ENCODE results near the gene SGPP1. TPM values are rescaled to one million over a fixed set of nuclear protein-coding genes. Genes with fewer than 3 reads are reported as not detected.
A peak's percentile ranks its signal among the peaks of the same experiment; 100 is the strongest.

SGPP1 gene
- polyA plus RNA-seq, 2 of the 4 experiments (the other 2 are of a cell fraction) = 16.1 to 28.2 TPM

DNA sequence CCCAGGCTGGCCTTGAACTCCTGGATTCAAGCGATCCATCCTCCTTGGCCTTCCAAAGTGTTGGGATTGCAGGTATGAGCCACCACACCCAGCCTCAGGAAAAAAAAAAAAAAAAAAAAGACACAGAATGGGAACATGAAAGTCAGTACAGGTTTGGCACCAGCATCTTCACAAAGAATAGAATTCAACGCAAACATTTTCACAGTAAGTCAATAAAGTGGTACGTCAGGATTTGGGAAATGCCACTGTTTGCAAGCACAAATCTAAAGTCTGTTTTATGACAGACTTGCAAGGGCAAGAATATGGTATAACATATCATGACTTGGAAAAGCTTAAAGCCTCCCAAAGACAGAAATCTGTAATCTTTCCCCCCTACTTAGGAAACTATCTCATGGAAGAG lies 51.2 kb downstream of the SGPP1 start (continued):
- TF ChIP-seq FOXS1 (CRISPR knock-in tag; IDR thresholded peaks at IDR 0.05) (no peak), SREBF2 (IDR thresholded peaks at IDR 0.05) (no peak), POLR2A (IDR thresholded peaks at IDR 0.05; ENCODE audit: low read length) (no peak), HDAC2 (IDR thresholded peaks at IDR 0.05) (no peak), MAZ (IDR thresholded peaks at IDR 0.05; ENCODE audit: borderline replicate concordance, low read depth, low read length) (no peak), RAD21 (conservative IDR thresholded peaks at IDR 0.05 in 1 of 2, IDR thresholded peaks at IDR 0.05 in 1 of 2) (no peak), ZFP36 (IDR thresholded peaks at IDR 0.05; ENCODE audit: borderline replicate concordance, partially characterized antibody) (no peak), CHD4 (IDR thresholded peaks at IDR 0.05; ENCODE audit: borderline replicate concordance) (no peak)
- TF ChIP-seq, protein P1, sequence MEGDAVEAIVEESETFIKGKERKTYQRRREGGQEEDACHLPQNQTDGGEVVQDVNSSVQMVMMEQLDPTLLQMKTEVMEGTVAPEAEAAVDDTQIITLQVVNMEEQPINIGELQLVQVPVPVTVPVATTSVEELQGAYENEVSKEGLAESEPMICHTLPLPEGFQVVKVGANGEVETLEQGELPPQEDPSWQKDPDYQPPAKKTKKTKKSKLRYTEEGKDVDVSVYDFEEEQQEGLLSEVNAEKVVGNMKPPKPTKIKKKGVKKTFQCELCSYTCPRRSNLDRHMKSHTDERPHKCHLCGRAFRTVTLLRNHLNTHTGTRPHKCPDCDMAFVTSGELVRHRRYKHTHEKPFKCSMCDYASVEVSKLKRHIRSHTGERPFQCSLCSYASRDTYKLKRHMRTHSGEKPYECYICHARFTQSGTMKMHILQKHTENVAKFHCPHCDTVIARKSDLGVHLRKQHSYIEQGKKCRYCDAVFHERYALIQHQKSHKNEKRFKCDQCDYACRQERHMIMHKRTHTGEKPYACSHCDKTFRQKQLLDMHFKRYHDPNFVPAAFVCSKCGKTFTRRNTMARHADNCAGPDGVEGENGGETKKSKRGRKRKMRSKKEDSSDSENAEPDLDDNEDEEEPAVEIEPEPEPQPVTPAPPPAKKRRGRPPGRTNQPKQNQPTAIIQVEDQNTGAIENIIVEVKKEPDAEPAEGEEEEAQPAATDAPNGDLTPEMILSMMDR (IDR thresholded peaks at IDR 0.05) = no peak
- TF ChIP-seq, protein P2, sequence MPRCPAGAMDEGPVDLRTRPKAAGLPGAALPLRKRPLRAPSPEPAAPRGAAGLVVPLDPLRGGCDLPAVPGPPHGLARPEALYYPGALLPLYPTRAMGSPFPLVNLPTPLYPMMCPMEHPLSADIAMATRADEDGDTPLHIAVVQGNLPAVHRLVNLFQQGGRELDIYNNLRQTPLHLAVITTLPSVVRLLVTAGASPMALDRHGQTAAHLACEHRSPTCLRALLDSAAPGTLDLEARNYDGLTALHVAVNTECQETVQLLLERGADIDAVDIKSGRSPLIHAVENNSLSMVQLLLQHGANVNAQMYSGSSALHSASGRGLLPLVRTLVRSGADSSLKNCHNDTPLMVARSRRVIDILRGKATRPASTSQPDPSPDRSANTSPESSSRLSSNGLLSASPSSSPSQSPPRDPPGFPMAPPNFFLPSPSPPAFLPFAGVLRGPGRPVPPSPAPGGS (IDR thresholded peaks at IDR 0.05) = no peak

- ChIA-PET POLR2A (no interaction called here), CTCF (no interaction called here)
- Histone ChIP-seq H3K4me3 (no peak overlapping the region), H3K4me1 (peaks cover 29% of the 10 kb centered on the region; the same call in 2 of the 3 replicates), H3K27ac (no peak overlapping the region), H3K4me2 (no peak overlapping the region), H3K9me3 (no peaks in the 10 kb centered on the region)
- no peak for FAIRE-seq
- no peak for ATAC-seq
- DNase-seq (ENCODE audit: low read depth in 1 of 2, low spot score in 1 of 2) = no peak
- 81% methylated on average over 7 of the region's 7 CpGs for WGBS (ENCODE audit: missing lambda C conversion rate)
- TF ChIP-seq MAFK (IDR thresholded peaks at IDR 0.05; ENCODE audit: partially characterized antibody) (no peak), HDAC2 (IDR thresholded peaks at IDR 0.05) (no peak), CEBPB (IDR thresholded peaks at IDR 0.05) (no peak), FOSL2 (IDR thresholded peaks at IDR 0.05) (no peak), FOSL2 (CRISPR knock-in tag; IDR thresholded peaks at IDR 0.05) (no peak), HOXA7 (CRISPR knock-in tag; IDR thresholded peaks at IDR 0.05) (no peak), CHD2 (IDR thresholded peaks at IDR 0.05; ENCODE audit: low read length, partially characterized antibody) (no peak), POLR2AphosphoS2 (conservative IDR thresholded peaks at IDR 0.05; ENCODE audit: low read length) (no peak), EHF (CRISPR knock-in tag; IDR thresholded peaks at IDR 0.05) (no peak), ZSCAN20 (CRISPR knock-in tag; IDR thresholded peaks at IDR 0.05) (no peak), MAZ (IDR thresholded peaks at IDR 0.05; ENCODE audit: borderline replicate concordance, low read depth, low read length) (no peak), RAD21 (conservative IDR thresholded peaks at IDR 0.05 in 1 of 2, IDR thresholded peaks at IDR 0.05 in 1 of 2) (no peak)
These were observed 53.9 kb downstream of the SGPP1 start for GRCh38 chr14:63673886-63674497.

DNA sequence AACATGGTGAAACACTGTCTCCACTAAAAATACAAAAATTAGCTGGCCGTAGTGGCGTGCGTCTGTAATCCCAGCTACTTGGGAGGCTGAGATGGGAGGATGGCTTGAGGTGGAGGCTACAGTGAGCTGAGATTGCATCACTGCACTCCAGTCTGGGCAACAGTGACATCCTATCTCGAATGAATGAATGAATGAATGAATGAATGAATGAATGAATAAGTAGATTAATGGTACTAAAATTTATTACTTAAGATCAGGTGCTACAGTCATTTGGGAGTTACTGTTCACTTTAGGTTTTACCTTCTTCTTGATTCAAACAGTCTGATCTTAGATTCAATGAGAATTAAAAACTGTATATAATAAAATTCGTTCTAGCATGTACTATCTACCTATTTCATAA lies 54.6 kb downstream of the SGPP1 start:
- 81% methylated on average over 5 of the region's 5 CpGs for WGBS (ENCODE audit: missing lambda C conversion rate)
- TF ChIP-seq CHD2 (IDR thresholded peaks at IDR 0.05; ENCODE audit: low read length, partially characterized antibody) (no peak), ZSCAN20 (CRISPR knock-in tag; IDR thresholded peaks at IDR 0.05) (no peak), HES2 (IDR thresholded peaks at IDR 0.05) (no peak), RNF2 (IDR thresholded peaks at IDR 0.05; ENCODE audit: borderline replicate concordance, low read depth) (no peak), RAD21 (conservative IDR thresholded peaks at IDR 0.05 in 1 of 2, IDR thresholded peaks at IDR 0.05 in 1 of 2) (no peak), CHD4 (IDR thresholded peaks at IDR 0.05; ENCODE audit: borderline replicate concordance) (no peak), CBX8 (IDR thresholded peaks at IDR 0.05) (no peak), NFE2L2 (conservative IDR thresholded peaks at IDR 0.05; ENCODE audit: low read length) (no peak), EP300 (IDR thresholded peaks at IDR 0.05) (no peak), GATA3 (IDR thresholded peaks at IDR 0.05; ENCODE audit: borderline replicate concordance) (no peak), TP53 (CRISPR knock-in tag; IDR thresholded peaks at IDR 0.05) (no peak), SMC3 (IDR thresholded peaks at IDR 0.05) (no peak), MAZ (IDR thresholded peaks at IDR 0.05; ENCODE audit: borderline replicate concordance, low read depth, low read length) (no peak), FOSB (CRISPR knock-in tag; IDR thresholded peaks at IDR 0.05) (no peak), NR3C1 (IDR thresholded peaks at IDR 0.05) (no peak)
- TF ChIP-seq, protein P2 (IDR thresholded peaks at IDR 0.05) = no peak
- TF ChIP-seq, protein P3, sequence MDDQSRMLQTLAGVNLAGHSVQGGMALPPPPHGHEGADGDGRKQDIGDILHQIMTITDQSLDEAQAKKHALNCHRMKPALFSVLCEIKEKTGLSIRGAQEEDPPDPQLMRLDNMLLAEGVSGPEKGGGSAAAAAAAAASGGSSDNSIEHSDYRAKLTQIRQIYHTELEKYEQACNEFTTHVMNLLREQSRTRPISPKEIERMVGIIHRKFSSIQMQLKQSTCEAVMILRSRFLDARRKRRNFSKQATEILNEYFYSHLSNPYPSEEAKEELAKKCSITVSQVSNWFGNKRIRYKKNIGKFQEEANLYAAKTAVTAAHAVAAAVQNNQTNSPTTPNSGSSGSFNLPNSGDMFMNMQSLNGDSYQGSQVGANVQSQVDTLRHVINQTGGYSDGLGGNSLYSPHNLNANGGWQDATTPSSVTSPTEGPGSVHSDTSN (IDR thresholded peaks at IDR 0.05) = no peak
- TF ChIP-seq, protein P4, sequence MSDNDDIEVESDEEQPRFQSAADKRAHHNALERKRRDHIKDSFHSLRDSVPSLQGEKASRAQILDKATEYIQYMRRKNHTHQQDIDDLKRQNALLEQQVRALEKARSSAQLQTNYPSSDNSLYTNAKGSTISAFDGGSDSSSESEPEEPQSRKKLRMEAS (IDR thresholded peaks at IDR 0.05) = no peak
- no peak overlapping the region for H3K27ac ChIP-seq
- ATAC-seq (no peak), FAIRE-seq (peak; percentile 28), DNase-seq (ENCODE audit: low read depth in 1 of 2, low spot score in 1 of 2) (no peak)
- CTCF ChIA-PET = interaction anchor here (0.9 kb wide), 1 partner anchor 97 kb away, joined by 3 read pairs; no protein-coding TSS in a partner anchor
- no peak overlapping the region for H3K4me2 ChIP-seq
- POLR2A ChIA-PET = no interaction called here
- no peaks in the 10 kb centered on the region for H3K9me3 ChIP-seq
- peaks cover 27% of the 10 kb centered on the region; the same call in 2 of the 3 replicates for H3K4me1 ChIP-seq
- no peak overlapping the region for H3K4me3 ChIP-seq

Data from A549 (cell line).